Activated effector memory CD4-positive, alpha-beta T cell treated with anti-CD3 and anti-CD28 coated beads, Interleukin-2, amount 50 U/mL, for 16 hours (primary cell): ENCODE data around the gene HYI.
"Not testable (repeated sequence)": the region's sequence is repeated elsewhere in the genome, so short reads cannot be mapped to it uniquely, and the experiment has no call there.

ENCODE experiments used
- DNase-seq: peaks from one replicate; pipeline ENCODE4 v3.0.0-alpha.2; 2020

Gene HYI, protein sequence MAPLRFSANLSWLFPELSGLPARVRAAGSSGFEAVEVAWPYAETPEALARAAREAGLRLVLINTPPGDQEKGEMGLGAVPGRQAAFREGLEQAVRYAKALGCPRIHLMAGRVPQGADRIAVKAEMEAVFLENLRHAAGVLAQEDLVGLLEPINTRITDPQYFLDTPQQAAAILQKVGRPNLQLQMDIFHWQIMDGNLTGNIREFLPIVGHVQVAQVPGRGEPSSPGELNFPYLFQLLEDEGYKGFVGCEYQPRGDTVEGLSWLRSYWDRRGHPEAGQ

DNA sequence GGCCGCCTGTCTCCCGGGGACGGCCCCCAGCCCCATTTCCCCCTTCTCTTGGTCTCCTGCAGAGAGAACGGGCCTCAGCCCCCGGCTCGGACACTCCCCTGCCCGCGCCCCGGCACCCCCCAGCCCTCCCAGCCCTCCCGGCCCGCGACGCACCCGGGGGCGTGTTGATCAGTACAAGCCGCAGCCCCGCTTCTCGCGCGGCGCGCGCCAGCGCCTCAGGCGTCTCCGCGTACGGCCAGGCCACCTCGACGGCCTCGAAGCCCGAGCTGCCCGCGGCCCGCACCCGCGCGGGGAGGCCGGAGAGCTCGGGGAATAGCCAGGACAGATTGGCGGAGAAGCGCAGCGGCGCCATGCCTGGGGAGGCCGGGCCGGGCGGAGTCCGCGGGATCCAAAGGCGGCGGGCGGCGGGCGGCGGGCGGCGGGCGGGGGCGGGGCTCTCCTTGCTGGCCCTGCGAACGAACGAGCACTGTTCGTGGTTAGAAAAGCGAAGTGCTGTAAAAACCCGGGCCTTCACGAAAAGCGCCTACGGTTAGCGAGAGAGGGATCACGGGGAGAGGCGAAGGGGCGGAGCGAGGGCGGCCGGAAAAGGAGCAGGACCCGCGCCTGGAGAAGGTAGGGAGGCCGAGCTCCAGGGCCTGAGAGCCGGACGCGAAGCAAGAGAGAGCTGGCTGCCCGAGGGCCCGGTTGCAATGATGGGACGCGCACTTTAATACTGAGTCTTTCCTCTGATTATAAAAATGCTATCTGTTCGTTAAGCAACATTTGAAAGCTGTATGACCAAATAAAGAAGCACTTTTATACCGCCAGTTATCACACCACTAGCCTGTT is at the start of gene HYI:
TSS of gene HYI (minus strand) at position 490 of the 828 bp plus-strand sequence. CDS start at position 352, 138 bp downstream.
- DNase-seq, result peak; percentile 87

DNA sequence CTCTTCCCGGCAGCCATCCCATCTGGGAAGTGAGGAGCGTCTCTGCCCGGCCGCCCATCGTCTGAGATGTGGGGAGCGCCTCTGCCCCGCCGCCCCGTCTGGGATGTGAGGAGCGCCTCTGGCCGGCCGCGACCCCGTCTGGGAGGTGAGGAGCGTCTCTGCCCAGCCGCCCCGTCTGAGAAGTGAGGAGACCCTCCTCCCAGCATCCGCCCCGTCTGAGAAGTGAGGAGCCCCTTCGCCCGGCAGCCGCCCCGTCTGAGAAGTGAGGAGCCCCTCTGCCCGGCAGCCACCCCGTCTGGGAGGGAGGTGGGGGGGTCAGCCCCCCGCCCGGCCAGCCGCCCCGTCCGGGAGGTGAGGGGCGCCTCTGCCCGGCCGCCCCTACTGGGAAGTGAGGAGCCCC is 48.1 kb upstream of the HYI start:
- DNase-seq, result not testable (repeated sequence)

DNA sequence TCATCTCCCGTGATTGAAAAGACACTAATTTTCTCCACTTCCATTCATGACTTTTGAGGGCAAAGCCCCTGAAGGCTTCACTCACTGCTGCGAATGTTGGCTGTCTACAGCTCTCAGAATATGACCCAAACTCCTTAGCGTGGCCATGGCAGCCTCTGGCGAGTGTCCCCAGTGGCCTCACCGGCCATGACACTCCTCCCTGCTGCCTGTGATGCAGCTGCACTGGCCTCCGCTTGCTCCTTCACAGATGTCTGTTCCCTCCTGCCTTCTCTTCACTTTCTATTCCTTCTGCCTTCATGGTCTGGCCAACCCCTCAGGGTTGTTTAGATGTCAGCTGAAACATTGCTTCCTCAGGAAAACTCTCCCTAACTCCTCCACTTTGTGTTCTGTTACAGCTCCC is 46.2 kb upstream of the HYI start:
- DNase-seq, result no peak

DNA sequence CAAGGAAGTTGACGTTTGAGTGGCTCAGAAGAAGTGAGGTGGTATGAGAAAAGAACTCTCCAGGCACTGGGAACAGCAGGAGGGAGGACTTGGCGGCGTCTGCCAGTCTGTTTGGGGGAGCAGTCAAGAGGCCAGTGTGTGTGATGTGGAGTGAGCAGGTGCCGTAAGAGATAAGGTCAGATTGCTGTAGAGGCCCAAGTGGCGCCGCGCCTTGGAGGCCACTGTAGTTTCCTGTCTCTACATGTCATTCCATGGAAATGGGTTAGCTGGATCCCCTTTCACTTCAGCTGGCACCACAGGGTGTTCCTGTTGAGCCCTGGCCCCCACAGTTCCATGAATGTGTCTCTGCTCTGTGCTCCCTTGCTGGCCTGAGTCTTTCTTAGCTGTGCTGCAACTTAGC is 41.5 kb upstream of the HYI start:
- DNase-seq, result no peak

DNA sequence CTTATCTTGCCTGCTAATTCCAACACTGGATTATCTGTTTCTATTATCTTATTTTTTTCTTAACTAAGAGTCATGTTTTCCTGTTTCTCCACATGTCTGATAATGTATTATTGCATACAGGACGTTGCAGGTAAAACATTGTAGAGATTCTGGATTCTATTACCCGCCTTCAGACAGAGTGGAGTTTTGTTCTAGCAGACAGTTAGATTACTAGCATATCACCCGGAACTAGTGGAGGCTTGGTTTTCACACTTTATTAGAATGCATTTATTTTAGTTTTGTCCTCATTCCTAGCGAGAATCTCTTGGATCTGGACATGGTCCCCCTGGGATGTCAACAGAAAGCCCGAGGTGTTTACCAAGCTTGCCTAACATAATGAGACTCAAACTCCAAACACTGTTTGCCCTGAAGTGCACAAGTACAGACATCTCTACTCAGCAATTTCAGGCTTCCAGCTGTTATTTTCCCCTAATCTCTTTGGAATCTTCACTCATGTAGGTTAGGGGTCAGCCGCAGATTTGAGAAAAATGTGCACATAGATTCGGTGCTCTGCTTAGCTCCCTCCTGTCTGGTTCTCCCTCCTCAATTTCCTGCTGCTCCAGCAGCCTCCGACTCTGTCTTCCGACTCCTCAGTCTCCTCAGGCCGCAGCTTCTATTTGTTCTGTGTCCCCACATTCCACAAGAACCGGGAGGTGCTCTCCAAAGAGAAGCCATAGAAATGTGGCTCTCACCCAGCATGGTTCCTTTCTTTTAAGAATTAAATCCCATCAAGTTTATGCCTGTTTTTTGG is 40.1 kb upstream of the HYI start:
- DNase-seq, result no peak

DNA sequence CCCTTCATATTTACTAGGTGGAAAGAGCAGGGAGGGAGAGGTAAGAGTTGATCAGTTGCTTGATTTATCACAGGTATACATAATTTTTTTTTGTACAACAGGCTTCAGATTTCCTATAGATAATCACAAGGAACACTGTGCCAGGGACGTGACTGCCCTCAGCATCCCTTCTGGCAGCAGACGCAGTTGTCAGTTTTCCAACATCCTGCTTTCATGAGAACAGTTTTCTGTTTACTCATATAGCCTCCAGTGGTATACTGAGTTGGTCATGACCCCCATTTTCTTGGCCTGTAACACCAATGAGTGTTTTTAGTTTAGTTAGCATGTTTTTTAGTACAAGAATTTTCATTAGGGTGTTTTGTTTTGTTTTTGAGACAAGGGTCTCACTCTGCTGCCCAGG is 39.1 kb upstream of the HYI start:
- no peak for DNase-seq

DNA sequence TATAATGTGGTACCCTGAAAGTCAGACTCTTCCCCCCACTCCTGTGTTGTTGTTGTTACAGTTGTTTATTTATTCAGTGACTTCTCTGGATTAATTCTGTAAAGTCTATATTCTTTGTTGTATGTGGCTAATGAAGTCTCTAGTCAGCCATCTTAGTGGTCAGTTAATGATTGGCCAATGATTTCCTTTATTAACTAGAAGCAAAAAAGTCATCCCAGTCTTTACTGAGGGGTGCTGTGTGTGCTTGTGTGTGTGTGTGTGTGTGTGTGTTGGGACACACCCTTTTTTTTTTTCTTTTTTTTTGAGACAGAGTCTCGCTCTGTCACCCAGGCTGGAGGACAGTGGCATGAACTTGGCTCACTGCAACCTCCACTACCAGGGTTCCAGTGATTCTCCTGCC is 37.3 kb upstream of the HYI start:
- DNase-seq, result no peak

DNA sequence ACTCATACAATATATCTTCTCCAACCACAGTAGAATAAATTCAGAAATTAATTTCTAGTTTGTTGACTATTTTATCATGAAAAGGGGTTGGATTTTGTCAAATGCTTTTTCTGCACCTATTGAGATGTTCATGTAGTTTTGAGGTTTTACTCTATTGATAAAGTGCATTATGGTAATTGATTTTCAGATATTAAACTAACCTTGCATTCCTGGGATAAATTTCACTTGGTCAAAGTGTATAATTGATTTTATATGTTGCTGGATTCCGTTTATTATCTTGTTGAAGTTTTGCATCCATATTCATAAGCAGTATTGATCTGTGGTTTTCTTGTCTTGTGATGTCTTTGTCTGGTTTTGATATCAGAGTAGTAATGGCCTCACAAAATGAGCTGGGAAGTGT is 34.4 kb upstream of the HYI start:
- DNase-seq, result no peak

DNA sequence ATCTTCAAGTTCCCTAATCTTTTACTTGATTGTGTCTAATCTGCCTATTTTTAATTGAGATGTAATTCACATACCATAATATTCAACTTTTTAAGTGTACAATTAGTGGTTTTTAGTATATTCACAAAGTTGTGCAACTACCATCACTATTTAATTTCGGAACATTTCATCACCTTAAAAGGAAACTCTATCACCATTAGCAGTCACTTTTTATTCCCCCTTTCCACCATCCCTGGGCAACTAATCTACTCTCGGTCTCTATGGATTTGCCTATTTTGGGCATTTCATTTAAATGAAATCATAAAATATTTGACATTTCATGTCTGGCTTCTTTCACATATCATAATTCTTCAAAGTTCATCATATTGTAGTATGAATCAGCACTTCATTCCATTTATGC is 30.6 kb upstream of the HYI start:
- DNase-seq, result no peak

DNA sequence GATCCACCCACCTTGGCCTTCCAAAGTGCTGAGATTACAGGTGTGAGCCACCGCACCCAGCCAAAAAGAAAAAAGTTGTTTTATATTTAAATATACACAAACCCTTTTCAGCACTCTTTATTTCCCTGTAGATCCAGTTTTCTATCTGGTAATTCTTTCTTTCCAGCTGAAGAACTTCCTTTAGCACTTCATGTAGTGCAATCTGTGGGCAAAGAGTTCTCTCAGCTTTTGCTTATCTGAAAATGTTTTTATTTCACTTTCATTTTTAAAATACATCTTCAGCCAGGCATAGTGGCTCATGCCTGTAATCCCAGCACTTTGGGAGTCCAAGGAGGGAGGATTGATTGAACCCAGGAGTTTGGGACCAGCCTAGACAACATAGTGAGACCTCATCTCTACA is 28.5 kb upstream of the HYI start:
- no peak for DNase-seq

DNA sequence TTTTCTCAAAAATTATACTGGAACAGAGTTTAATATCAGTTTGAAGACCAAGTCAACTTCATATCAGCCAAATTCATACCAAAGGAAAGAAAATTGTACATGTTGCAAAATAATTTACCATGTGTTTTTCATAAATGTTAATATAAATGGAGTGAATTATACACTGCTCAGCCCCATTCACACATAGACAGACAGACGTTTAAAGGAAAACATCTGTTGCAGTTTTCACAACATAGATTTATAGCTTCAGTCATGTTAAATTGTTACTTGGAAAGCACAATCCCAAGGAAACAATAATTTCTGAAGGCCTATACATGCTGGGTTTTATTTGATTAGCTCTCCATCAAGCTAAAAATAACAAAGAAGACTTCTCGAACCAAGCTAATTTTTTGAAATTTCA is 27.8 kb upstream of the HYI start:
- no peak for DNase-seq

DNA sequence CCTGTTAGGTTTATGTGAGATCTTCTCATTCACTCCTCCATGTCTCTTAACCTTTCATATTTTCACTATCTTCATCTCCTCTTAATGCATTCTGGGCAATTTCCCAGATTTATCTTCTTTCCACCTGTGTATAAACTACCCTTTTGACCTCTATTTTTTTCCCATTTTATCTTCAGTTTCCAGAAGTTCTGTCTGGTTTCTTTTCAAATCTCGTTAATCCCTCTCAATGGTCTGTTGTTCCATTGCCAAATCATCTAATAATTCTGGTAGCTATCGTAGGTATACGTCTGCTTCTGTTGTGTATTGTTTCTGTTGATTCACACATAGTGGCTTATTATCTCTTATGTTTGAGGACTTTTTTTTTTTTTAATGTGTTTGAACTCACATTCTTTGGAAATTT is 25.7 kb upstream of the HYI start:
- no peak for DNase-seq

DNA sequence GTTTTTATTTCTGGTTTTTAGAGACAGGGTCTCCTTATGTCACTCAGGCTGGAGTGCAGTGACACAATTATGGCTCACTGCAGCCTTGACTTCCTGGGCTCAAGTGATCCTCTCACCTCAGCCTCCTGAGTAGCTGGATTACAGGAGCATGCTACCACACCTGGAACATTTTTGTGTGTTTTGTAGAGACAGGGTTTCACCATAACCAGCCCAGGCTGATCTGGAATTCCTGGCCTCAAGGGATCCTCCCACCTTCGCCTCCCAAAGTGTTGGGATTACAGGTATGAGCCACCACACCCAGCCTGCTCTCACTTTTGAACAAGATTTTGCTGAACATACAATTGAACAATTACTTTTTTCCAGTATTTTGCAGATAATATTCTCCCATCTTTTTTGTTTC is 24.0 kb upstream of the HYI start:
- DNase-seq, result no peak

DNA sequence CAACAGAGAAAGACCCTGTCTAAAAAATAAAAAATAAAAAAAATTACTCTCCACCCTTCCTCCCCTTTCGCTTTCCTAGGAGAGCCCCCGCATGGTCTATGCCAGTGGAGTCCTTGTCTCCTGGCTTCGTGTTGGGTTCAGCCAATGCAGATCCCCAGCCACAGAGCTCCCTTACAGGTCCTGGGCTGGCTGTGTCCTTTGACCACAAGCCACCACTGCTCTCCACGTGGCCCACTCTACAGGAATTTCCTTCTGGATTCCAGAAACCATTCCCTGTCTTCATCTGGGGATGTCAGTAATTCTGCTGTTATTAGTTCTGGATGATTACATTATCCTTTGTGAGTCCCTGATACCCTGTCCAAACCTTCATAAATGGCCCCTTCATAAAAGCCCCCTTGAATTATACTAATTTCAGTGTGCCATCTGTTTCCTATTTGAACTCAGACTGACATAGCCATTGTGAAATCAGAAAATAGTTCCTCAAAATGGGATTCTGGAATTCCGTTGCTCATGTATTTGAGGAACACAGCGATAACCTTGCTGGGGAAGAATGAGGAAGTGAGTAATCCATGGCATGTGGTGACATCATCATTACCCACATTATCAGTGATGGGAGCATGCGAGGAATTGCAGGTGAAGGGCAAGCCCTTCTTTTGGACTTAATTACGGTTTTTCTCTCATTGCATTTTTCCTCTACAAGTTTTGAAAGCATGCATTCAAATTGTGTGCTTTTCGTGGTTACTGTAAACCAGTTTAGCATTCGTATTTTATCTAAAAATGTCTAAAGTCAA is 22.1 kb upstream of the HYI start:
- DNase-seq, result not testable (repeated sequence)

DNA sequence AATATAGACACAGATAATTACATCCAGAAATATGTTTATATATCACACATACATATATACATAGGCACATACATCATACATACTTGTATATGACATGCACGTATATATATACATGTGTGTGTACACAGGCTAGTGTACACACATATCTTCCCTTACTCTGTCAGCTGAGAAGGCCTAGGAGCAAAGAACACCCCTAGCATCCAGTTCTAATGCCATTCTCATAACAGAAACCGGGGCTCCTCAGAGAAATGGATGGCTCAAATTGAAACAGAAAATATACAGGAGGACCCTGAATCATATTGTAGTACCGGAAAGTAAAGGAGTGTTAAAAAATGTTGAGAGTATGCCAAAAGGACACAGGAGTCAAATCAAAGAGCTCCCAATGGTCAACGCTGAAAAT is 19.7 kb upstream of the HYI start:
- no peak for DNase-seq

DNA sequence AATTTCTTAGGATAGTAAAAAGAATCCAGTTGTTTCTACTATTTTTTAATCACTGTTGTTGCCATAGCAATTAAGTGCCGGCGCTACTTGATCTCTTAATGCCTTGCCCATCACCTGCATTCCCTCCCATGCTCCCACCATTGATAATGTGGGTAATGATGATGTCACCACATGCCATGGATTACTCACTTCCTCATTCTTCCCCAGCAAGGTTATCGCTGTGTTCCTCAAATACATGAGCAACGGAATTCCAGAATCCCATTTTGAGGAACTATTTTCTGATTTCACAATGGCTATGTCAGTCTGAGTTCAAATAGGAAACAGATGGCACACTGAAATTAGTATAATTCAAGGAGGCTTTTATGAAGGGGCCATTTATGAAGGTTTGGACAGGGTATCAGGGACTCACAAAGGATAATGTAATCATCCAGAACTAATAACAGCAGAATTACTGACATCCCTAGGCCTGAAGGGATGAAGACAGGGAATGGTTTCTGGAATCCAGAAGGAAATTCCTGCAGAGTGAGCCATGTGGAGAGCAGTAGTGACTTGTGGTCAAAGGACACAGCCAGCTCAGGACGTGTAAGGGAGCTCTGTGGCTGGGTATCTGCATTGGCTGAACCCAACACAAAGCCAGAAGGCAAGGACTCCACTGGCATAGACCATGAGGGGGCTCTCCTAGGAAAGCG is 18.9 kb upstream of the HYI start:
- not testable (repeated sequence) for DNase-seq

DNA sequence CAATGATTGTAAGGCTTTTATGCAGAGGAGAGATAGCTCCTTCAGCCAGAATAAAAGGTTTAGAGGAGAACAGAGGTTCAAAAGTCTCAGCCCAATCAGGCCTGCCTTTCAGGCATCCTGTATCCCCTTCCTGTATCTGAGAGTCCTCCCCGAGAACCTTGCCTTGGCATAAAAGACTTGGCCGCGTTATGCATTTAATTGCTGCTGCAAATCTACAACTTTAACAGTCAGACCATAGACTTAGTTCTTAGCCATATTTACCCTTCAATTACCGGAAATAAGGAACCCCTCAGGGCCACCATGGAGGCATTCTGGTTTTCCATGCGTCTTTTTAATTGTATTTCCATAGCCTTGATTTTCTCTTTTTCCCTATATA is 18.3 kb upstream of the HYI start:
- no peak for DNase-seq

DNA sequence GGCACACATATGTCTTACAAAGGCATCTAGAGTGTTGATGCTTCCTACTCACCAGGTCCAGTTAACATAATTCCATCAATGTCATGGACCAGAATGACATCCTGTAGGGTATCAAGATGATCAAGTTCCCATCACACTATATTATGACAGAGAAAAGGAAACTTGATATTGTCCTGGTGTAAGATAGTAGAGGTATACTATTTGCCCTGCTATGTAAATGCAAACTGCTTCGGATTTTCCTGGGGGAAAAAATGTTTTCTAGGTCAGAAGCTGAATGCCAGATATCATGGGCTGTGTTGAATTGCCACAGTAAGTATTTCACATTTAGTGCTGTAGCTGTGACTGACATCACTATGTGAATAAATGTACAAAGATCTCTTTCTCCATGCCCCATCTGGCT is 16.2 kb upstream of the HYI start:
- DNase-seq, result no peak

DNA sequence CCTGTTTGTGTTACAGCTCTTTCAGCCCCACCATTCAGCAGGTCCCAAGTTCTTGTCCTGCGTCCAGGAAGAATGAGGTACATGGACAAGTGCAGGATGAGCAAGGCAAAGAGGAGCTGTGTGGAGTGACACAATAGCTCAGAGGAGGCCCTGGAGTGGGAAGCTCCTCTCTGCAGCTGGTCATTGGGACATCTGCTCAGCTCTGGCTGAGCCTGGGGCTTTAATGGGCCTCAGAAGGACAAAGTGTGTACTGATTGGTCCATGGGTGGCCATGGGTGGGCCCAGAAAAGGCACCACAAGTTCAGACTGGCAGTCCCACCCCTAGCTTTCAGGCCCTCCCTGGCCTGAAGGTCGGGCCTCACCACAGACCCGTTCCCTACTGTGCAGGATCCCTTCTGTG is 14.7 kb upstream of the HYI start:
- DNase-seq, result no peak

DNA sequence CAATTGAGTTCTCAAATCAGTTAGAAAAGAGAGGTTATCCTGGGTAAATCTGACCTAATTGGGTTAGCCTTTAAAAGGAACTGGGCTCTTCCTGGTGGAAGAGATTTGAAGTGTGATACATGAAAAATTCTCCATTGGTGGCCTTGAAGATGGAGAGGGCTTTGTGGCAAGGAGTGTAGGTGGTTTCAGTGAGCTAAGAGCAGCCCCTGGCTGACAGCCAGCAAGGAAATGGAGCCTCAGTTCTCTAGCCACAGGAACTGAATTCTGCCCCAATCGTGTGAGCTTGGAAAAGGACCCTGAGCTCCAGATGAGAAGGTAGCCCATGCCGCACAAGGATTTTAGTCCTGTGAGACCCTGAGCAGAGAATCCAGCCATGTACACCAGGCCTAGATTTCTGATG is 12.7 kb upstream of the HYI start:
- no peak for DNase-seq

DNA sequence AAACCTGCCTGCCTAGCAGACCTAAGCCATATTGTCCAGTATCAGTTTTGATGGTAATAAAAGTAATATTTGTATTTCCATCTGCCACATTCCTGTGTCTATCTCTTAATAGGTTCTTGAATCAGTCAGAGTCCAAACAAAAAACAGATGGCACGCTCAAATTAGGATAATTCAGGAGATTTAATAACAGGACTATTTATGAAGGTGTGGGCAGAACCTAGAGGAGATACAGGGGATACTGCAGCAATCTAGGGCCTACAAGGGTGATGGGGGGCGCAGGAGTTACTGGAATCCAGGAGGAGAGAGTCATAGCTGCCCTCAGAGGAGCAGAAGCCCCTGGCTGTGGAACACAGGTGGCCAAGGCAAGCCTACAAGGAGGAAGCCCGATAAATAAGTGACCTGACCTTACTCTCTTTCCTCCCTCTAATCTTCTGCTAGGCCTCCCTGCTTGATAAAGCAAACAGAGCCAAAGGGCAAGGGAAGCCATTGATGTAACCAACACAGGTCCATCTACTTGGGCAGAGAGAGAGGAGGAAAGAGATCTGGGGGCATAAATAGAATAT is 11.9 kb upstream of the HYI start:
- no peak for DNase-seq
